HG02885 (cell line): ENCODE measurements around the gene CCDC54.

Experiments used
- ATAC-seq: cut with Tn5 transposase; IDR thresholded peaks from one replicate; pipeline ENCODE4 v1.9.1; 2021; ENCODE audit warnings: mild to moderate bottlenecking; ENCODE audit not compliant: unreplicated experiment, poor library complexity

Gene CCDC54

DNA sequence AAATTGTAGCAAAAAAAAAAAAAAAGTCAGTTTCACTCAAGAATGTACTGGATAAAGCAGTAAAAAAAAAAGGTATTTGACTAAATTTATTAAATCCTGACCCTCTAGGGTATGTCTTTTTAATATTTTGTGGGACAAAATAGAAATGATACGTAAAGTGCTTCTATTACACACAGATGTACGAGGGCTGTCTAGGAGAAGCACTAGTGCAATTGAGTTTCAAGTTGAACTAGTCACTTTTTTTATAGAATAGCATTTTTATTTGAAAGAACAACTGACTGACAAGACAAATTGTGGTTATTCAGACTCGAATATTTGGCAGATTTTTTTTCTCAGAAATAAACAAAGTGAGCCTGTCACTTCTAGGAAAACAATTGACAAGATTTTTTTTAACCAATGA, 49.0 kb downstream of the CCDC54 start:
- ATAC-seq, result no peak
